HG02870 (cell line): ENCODE results near the gene RHOXF2.
"Not testable (repeated sequence)": the region's sequence is repeated elsewhere in the genome, so short reads cannot be mapped to it uniquely, and the experiment has no call there.

Source experiments
- ATAC-seq: cut with Tn5 transposase; IDR thresholded peaks from one replicate; pipeline ENCODE4 v1.9.1; 2021; ENCODE audit warnings: mild to moderate bottlenecking, moderate library complexity; ENCODE audit not compliant: unreplicated experiment

Gene RHOXF2, protein sequence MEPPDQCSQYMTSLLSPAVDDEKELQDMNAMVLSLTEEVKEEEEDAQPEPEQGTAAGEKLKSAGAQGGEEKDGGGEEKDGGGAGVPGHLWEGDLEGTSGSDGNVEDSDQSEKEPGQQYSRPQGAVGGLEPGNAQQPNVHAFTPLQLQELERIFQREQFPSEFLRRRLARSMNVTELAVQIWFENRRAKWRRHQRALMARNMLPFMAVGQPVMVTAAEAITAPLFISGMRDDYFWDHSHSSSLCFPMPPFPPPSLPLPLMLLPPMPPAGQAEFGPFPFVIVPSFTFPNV

DNA sequence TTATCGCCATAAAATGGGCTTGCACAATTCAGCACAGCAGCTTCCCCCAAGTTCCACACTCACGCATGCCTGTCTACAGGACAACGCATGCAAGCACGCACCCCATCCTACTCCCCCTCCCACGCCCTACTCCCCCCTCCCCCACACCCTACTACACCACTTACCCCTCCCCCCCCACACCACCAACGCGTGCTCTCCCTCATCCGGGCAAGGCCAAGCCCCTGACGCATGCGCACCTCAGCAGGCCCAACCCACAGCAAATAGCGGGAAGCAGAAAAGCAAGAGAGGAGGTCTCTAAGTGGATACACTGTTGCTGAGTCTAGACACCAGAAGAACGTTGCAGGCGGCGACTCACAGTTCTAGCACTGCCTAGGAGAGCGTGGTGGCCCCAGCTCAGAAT lies at the start of gene RHOXF2:
TSS of gene RHOXF2 (plus strand) at position 301 of the 400 bp plus-strand sequence. CDS start 138 bp downstream, outside the sequence.
- not testable (repeated sequence) for ATAC-seq

DNA sequence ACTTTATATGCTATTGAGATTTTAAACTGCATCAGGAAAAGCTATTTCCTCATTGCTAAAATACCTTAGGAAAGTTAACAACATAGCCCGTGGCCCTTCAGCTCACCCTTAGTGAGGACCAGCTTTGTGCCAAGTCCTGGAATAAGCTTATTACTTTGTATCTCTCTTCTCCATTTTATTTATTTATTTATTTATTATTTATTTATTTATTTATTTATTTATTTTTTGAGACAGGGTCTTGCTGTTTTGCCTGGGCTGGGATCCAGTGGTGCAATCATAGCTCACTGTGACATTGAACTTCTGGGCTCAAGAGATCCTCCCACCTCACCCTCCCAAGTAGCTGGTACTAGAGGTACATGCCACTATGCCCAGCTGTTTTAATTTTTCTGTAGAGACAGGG lies 49.0 kb upstream of the RHOXF2 start:
- no peak for ATAC-seq

DNA sequence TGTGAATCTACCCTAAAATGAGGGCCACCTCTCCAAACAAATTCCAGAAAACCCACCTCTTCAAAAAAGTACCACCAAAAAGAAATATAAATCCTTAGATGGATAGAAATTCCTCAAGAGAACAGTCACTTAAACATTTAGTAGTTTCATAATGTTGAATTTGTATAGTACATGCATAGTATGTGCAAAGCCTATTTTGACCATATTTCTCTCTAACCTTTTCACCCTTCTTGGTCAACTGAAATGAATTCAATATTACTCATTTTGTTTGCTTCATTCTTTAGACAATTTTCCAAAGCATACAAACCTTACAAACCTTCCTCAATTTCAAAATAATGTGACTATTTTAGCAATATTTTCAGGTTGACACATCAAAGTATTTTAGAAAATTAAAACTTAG lies 46.8 kb upstream of the RHOXF2 start:
- ATAC-seq, result no peak

DNA sequence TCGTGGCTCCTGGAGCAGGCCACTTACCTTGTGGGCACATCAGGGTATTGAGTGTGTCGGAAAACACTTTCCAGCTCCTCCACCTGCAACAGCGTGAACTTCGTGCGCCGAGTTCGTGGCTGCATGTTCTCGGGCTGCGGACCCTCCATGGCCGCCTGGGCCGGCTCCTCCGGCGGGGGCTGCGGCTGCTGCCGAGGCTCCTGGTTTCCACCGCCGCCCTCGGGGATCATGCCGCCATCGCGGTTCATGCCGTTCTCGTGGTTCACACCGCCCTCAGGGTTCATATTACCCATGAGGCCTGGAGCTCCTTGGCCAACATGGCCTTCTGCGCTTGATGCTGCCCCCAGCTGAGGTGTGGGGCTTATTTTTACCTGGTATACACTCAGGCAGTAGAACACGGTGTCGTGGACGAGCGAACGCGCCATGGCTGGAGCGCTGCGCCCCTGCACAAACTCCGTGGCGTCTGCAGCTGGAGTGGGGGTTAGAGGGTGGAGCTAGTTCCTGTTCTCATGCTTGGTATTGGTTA lies 42.9 kb upstream of the RHOXF2 start, which contains the start of gene RHOXF1:
TSS of gene RHOXF1 (minus strand) at position 476 of the 526 bp plus-strand sequence. CDS start at position 425, 51 bp downstream.
- ATAC-seq, result no peak

DNA sequence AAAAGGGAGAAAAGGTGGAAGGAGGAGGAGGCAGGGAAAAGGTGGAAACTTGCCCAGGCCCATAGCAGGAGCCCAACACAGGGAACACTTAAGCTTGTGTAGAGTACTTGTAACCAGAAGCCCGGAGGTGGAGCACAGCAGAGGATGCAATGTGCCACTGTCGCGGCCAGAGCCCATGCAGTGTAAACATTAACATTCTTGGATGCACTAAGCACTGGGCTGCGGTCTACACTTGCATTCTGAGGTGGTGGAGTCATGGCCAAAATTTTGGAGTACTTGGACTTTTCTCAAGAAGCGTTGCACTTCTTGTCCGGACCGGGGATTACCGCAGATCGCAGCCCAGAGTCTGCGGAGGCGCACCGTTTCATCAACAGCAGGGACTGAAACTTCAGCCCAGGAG lies 38.2 kb upstream of the RHOXF2 start:
- ATAC-seq, result no peak

DNA sequence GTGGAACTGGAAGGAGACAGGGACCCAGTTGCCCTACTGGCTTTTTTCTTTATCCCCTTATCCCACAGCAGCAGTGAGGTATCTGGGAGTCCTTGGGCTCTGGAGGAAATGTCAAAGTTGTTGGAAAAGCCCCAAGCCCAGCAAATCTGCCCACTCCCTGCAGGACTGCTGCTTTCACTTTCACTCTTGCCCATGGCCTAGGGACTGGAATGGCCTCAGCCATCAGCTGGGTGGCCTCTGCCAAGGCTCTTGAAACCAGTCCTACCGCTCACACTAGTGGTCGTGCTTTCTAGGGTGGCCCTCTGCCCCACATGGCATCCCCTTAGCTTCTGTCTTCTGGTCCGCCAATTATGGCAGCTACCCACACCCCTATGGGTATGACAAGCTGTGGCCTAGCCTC lies 33.0 kb upstream of the RHOXF2 start:
- ATAC-seq, result no peak

DNA sequence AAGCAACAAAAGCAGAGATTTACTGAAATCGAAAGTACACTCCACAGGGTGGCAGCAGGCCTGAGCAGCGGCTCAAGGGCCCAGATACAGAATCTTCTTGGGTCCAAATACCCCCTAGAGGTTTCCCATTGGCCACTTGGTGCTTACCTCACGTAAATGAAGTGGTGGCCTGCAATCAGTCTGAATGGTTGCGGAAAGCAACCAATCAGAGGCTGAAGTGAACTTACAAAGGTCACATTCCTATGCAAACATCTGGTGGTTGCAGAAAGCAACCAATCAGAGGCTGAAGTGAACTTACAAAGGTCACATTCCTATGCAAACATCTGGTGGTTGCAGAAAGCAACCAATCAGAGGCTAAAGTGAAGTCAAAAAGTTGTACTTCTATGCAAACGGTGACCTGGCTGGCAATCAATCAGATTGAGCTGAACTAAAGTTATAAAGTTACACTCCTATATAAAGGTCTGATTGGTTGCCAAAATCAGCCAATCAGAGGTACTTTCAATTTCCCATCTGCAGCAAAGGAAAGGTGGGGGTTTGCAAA lies 30.0 kb upstream of the RHOXF2 start:
- ATAC-seq, result not testable (repeated sequence)

DNA sequence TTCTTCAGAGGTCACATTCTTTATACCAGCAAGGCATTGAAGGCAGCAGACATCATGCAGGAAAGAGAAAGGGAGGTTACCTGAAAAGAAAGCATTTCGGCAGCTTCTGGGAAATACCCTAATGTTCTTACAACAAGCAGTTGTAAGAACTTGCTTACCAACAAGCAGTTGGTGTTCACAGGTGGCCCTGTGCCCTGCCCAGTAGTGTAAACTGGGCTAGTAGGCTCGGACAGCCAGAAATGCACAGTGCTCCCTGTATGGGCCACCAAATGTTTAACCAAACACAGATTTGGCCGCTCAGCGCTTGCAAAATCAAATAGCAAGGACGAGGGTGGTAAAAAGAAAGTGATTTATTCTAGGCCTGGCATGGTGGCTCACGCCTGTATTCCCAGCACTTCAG lies 22.3 kb upstream of the RHOXF2 start:
- no peak for ATAC-seq

DNA sequence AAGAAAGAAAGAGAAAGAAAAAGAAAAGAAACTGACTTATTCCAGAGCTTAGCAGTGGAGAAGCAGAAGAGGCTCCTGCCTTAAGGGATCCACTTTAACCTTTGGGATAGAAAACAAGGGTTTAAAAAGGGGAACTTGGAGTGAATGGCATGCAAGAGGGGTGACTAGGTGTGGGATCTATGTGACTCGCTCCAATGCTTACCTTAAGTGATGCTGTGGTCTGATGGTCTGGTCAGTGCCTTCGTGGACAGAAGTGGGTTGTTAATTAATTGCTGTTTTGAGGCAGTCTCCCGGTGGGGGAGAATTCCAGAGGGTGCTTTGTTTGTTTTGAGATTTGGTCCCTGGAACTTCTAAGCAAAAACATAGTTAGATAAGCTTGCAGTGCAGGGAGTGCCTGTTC lies 21.6 kb upstream of the RHOXF2 start:
- no peak for ATAC-seq

DNA sequence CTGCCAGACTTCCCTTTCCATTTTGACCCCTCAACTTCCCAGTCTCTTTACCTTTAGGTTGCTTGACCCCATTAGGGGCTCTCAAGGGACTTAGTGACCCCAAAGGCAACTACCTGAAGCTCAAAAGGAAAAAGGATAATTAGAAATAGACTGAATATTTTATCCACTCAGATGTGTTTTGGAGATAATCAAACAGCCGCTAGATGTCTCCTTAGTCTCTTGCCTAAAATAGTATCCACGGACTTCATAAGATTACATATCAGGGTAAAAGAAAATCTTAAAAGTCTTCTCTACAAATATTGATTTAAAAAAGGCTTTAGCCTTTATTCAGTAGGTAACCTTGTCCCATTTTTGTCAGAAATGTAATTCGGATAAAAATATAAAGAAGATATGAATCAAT lies 21.0 kb upstream of the RHOXF2 start:
- ATAC-seq, result no peak

DNA sequence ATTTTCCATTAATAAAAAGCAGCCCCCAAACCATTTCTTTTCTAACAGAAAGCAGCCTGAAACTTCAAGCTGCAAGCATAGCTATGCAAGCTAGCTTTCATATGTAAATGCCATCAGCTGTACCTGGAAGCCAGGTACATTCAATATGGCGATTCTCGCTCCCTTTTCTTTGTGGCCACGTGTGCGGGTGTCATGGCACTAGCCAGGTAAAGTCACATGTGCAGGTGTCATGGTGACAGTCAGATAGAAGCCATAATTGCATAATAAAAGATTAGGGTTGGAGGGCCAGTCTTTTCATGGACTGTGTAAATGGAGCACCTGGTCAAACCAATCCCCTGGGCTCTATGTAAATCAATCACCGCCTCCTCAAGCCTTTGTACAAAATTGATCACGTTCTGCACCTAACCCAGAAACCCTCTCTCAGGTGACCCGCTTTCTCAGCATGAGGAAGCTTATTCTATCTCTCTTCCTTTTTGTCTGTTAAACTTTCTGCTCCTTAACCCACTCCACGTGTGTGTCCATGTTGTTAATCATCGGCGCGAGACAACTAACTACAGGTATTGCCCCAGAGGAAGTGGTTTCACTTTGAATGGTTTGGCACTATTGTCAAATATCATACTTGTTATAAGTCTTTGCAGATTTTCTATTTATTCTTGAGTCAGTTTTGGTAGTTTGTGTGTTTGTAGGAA lies 18.0 kb upstream of the RHOXF2 start:
- ATAC-seq, result no peak

DNA sequence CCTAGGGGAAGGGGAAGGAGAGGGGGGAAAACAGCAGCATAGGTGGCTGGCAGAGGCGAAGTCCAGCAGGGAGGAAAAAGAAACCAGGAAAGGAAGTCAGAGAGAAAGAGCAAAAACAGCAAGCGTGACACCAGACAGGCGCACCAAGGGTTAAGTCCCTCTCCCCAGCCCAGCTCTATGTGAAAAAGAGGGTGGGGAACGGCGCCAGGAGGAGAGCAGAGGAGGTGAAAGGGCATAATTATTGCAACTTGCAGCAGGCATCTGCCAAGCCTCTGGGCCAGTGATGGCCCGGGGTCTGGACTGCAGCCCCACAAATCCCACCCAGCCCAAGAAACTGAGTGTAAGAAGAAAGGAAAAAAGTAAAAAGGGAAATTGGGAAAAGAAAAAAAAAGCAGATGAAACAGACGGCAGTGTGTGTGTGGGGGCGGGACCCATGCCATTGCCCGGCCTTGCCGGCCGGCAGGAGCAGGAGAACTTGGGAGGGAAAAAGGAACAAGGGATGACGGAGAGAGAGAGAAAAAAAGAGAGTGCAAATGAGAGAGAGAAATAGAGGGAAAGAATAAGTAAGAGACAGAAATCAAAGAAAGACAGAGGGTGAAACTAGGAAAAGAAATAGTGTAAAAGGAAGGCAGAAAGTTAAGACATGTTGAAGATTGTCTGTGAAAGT lies 14.1 kb upstream of the RHOXF2 start:
- ATAC-seq, result no peak

DNA sequence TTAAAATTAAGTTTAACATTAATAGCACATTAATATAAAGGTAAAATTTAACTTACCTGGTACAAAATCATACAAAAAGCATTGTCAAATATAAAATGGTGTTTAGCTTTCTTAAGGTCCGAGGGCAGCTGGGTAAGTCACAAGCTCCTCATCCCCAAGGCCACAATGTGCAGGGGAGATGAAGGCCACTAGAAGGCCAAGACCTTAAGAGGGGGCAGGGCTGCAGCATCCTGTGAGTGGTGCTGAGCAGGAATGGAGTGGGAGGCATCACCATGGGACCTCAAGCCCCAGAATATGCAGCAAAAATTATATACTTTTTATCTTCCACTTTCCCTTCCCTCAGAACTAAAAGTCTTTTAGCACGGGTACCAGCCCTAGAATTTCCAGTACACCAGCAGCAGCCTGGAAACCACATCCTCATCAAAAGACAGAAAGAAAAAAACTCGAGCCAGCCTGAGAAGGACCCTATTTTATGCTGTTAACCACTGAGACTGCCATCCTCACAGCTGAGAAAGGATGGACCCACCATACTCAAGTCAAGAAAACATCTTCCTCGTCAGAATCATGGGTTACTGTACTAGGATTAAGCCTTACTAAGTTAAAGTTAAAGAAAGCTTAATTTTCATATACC lies 13.0 kb upstream of the RHOXF2 start:
- ATAC-seq, result no peak

DNA sequence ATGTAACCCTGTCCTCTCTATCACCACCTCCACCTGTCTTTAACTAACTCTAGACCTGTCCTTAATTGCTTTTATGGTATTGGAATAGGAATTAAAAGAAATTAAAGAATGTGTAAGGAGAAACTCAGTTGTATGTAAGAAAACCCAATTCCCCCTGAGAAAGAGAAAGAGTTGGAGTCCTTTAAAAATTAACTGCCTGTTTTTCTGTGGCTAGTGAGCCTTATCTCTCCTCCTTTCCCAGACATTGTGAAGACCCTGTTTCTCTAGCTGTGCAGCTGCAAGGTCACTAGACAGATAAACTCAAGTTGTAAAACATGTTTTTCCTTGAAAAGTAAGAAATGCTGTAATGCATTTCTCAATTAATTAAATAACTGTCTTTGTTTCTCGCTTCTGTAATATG lies 12.1 kb upstream of the RHOXF2 start:
- ATAC-seq, result not testable (repeated sequence)

DNA sequence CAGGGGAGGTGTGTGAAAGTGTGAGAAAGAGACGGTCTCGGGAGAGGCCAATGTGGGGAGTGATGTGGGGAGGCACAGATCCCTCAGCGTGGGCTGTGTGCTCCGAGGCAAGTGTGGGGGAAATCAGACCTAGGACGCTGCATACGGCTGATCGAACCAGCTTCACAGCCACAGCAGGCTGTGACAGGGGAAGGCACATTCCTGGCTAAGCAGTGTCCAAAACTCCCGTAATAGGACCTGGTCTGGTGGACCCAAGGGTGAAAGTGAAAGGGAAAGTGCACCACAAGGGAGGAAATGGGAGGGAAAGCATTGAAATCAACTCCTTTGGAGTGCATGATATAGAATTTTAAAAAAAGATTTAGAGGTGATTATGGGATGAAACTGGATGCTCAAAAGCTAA lies 10.9 kb upstream of the RHOXF2 start:
- ATAC-seq, result no peak

DNA sequence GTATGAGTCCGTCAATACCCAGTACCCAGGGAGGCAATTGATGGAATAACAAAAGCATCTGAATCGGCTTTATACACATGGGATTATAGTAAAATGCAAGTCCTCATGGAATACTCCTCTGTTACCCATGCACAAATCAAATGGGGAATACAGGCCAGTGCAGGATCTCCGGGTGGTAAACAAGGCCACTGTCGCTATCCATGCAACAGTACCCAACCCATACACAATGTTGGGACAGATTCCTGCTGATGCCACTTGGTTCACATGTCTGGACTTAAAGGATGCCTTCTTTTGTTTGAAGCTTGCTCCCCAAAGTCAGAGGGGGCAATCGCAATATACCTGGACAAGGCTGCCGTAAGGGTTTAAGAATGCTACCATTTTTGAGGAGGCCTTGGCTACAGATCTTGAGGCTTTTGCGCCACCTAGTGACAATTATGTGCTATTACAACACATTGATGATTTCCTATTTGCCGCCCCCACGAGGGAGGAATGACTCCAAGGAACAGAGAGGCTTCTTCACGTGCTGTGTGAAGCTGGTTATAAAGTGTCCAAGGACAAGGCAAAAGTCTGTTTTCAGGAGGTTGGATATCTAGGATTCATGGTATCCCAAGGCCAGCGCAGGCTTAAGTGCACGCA lies 8.2 kb upstream of the RHOXF2 start:
- not testable (repeated sequence) for ATAC-seq

DNA sequence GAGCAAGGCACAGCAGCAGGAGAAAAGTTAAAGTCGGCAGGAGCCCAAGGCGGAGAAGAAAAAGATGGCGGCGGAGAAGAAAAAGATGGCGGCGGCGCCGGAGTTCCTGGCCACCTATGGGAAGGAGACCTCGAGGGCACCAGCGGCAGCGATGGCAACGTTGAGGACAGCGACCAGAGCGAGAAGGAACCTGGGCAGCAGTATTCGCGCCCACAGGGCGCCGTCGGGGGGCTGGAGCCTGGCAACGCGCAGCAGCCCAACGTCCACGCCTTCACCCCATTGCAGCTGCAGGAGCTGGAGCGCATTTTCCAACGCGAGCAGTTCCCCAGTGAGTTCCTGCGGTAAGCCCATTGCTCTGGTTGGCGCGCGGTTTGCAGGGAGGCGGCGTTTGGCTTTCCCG lies 673 bp downstream of the RHOXF2 start:
- not testable (repeated sequence) for ATAC-seq

DNA sequence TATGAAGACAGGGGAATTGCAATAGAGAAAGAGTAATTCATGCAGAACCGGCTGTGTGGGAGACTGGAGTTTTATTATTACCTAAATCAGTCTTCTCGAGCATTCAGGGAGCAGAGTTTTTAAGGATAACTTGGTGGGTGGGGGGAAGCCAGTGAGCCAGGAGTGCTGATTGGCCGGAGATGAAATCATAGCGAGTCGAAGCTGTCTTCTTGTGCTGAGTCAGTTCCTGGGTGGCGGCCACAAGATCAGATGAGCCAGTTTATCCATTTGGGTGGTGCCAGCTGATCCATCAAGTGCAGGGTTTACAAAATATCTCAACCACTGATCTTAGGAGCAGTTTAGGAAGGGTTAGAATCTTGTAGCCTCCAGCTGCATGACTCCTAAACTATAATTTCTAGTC lies 34.8 kb downstream of the RHOXF2 start:
- ATAC-seq, result not testable (repeated sequence)

DNA sequence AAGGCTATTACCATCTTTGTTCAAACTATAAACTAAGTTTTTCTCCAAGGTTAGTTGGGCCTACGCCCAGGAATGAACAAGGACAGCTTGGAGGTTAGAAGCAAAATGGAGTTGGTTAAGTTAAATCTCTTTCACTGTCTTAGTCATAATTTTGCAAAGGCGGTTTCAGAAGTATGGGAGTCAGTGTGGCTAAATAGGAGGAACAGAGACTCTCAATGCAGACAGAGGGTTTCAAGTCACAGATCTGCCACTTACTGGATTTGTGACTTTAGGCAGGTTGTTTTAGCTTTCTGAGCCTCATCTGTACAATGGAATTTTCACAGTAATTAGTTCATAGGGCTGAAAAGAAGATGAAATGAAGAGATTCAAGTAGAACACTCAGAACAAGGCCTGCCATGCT lies 35.3 kb downstream of the RHOXF2 start:
- ATAC-seq, result peak; percentile 95

DNA sequence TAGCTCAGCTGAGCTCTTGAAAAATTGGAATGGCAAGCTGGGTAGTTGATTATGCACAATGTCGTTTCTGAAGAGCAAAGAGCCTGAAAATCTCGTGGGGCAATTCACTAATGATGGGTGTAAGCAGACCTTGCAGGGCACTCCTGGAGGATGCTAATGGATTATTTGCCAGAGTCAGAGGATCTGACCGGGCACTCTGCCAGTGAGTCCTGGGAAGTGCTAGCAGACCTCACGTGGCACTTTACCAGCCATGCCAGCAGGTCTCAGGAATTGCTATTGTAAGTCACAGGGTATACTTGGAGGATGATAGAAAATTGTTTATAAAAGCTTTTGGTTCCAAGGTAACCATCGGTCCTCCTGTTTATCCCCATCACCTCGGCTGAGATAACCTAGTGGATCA lies 37.4 kb downstream of the RHOXF2 start:
- not testable (repeated sequence) for ATAC-seq
